Measurements from ENCODE around the gene CD274.
A peak's percentile ranks its signal among the peaks of the same experiment; 100 is the strongest.
"Not testable (repeated sequence)": the region's sequence is repeated elsewhere in the genome, so short reads cannot be mapped to it uniquely, and the experiment has no call there.

Gene CD274

GRCh38 chr9:5450359-5451091 is at the start of gene CD274:
CD274 (plus strand) TSS chr9:5450542; CDS start chr9:5456114, 5,572 bp downstream.
- DNase-seq (ENCODE audit: low read depth), result peak; percentile 96

- no peak for DNase-seq (ENCODE audit: low read depth)
These were observed 48.1 kb upstream of the CD274 start for GRCh38 chr9:5402217-5402616.

- no peak for DNase-seq (ENCODE audit: low read depth)
These were observed 41.7 kb upstream of the CD274 start for GRCh38 chr9:5408596-5408995.

GRCh38 chr9:5416953-5417352 is 33.4 kb upstream of the CD274 start:
- no peak for DNase-seq (ENCODE audit: low read depth)

- DNase-seq (ENCODE audit: low read depth), result no peak
These were observed 31.9 kb upstream of the CD274 start for GRCh38 chr9:5418481-5418880.

GRCh38 chr9:5419987-5420386 is 30.4 kb upstream of the CD274 start:
- no peak for DNase-seq (ENCODE audit: low read depth)

GRCh38 chr9:5421163-5421562 is 29.2 kb upstream of the CD274 start:
- no peak for DNase-seq (ENCODE audit: low read depth)

- peak; percentile 31 for DNase-seq (ENCODE audit: low read depth)
These were observed 28.1 kb upstream of the CD274 start for GRCh38 chr9:5422276-5422675.

- DNase-seq (ENCODE audit: low read depth), result peak; percentile 32
These were observed 25.2 kb upstream of the CD274 start for GRCh38 chr9:5425006-5425628.

GRCh38 chr9:5427005-5427404 is 23.3 kb upstream of the CD274 start:
- no peak for DNase-seq (ENCODE audit: low read depth)

GRCh38 chr9:5428172-5428571 is 22.2 kb upstream of the CD274 start:
- no peak for DNase-seq (ENCODE audit: low read depth)

- DNase-seq (ENCODE audit: low read depth), result peak; percentile 34
These were observed 21.4 kb upstream of the CD274 start for GRCh38 chr9:5428794-5429528.

- DNase-seq (ENCODE audit: low read depth), result no peak
These were observed 20.3 kb upstream of the CD274 start for GRCh38 chr9:5429873-5430564.

GRCh38 chr9:5430912-5431311 is 19.4 kb upstream of the CD274 start:
- no peak for DNase-seq (ENCODE audit: low read depth)

- DNase-seq (ENCODE audit: low read depth), result not testable (repeated sequence)
These were observed 17.5 kb upstream of the CD274 start for GRCh38 chr9:5432890-5433289.

- DNase-seq (ENCODE audit: low read depth), result not testable (repeated sequence)
These were observed 17.0 kb upstream of the CD274 start for GRCh38 chr9:5433328-5433727.

GRCh38 chr9:5433841-5434810 is 16.2 kb upstream of the CD274 start:
- not testable (repeated sequence) for DNase-seq (ENCODE audit: low read depth)

GRCh38 chr9:5435912-5436311 is 14.4 kb upstream of the CD274 start:
- DNase-seq (ENCODE audit: low read depth), result no peak

GRCh38 chr9:5436441-5436840 is 13.9 kb upstream of the CD274 start:
- no peak for DNase-seq (ENCODE audit: low read depth)

- peak; percentile 93 for DNase-seq (ENCODE audit: low read depth)
These were observed 12.8 kb upstream of the CD274 start, which contains the start of gene PLGRKT for GRCh38 chr9:5437254-5438216. PLGRKT (minus strand) TSS chr9:5437925; CDS start chr9:5431977, 5,948 bp downstream.

Data from iris pigment epithelial cell (primary cell).